ENCODE results near the gene SOWAHC.

The SOWAHC gene

GRCh38 chr2:109592905-109593304 lies 21.3 kb upstream of the SOWAHC start:
- TF ChIP-seq, protein P1, sequence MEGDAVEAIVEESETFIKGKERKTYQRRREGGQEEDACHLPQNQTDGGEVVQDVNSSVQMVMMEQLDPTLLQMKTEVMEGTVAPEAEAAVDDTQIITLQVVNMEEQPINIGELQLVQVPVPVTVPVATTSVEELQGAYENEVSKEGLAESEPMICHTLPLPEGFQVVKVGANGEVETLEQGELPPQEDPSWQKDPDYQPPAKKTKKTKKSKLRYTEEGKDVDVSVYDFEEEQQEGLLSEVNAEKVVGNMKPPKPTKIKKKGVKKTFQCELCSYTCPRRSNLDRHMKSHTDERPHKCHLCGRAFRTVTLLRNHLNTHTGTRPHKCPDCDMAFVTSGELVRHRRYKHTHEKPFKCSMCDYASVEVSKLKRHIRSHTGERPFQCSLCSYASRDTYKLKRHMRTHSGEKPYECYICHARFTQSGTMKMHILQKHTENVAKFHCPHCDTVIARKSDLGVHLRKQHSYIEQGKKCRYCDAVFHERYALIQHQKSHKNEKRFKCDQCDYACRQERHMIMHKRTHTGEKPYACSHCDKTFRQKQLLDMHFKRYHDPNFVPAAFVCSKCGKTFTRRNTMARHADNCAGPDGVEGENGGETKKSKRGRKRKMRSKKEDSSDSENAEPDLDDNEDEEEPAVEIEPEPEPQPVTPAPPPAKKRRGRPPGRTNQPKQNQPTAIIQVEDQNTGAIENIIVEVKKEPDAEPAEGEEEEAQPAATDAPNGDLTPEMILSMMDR (IDR thresholded peaks at IDR 0.05; ENCODE audit: low read depth, low read length, missing control alignments) = no peak
- in situ Hi-C loops (cut with HindIII; ENCODE audit: low sequenced_read_pairs) = no loop called here
- H3K4me3 ChIP-seq (ENCODE audit: low read depth, low read length) = no peak overlapping the region
- no peak for DNase-seq (ENCODE audit: low read depth)

DNA sequence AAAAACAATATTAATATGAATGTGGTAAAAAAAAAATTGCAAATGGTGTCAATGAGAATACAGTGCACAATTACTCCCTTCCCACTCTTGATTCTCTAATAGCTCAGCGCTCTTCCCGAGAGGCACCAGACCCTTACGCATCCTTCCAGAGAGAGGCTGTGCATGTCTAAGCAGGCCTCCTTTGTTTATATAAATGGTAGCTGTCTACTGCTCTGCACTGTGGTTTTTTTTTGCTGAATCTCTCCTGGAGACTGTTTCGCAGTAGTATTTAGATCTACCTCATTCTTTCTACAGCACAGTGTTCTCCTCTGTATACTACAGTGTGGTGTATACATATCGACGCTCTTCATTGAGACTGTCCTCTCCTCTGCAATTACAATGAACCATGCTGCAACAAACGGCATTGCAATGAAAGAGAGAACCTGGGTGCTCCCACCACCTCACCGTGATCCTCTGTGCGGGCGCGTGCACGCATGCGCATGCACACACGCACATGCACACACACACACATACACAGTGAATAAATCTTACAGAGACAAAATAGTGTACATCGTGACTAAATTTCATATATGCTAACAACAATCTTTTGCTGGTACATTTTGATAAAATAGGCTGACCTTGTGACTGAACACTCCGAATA lies 19.8 kb upstream of the SOWAHC start:
- no peak for DNase-seq (ENCODE audit: low read depth)
- TF ChIP-seq, protein P1 (IDR thresholded peaks at IDR 0.05; ENCODE audit: low read depth, low read length, missing control alignments) = no peak
- H3K4me3 ChIP-seq (ENCODE audit: low read depth, low read length) = no peak overlapping the region
- in situ Hi-C loops (cut with HindIII; ENCODE audit: low sequenced_read_pairs) = no loop called here

- DNase-seq (ENCODE audit: low read depth) = no peak
- H3K4me3 ChIP-seq (ENCODE audit: low read depth, low read length) = no peak overlapping the region
- in situ Hi-C loops (cut with HindIII; ENCODE audit: low sequenced_read_pairs) = no loop called here
- TF ChIP-seq, protein P1 (IDR thresholded peaks at IDR 0.05; ENCODE audit: low read depth, low read length, missing control alignments) = no peak
These were observed 18.5 kb upstream of the SOWAHC start for GRCh38 chr2:109595644-109596043.

DNA sequence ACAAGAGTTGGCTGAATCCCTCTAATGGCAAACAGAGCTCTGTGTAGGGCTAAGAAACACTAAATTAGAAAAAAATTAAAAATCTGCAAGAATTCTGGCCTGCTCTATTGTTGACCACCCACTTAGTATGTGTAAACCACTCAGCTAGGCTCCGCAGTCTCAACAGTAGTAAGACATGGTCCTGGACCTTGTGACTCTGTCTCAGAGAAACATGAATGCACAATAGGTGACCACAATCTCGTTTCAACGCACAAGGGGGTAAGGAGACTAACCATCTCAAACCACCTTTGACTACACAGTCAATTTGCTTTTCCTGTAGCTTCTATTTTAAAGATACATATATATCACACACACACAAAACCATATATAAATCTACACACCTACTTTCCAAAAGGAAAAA lies 16.9 kb upstream of the SOWAHC start:
- TF ChIP-seq, protein P1 (IDR thresholded peaks at IDR 0.05; ENCODE audit: low read depth, low read length, missing control alignments) = no peak
- H3K4me3 ChIP-seq (ENCODE audit: low read depth, low read length) = no peak overlapping the region
- no peak for DNase-seq (ENCODE audit: low read depth)
- in situ Hi-C loops (cut with HindIII; ENCODE audit: low sequenced_read_pairs) = no loop called here

- DNase-seq (ENCODE audit: low read depth) = no peak
- H3K4me3 ChIP-seq (ENCODE audit: low read depth, low read length) = no peak overlapping the region
- TF ChIP-seq, protein P1 (IDR thresholded peaks at IDR 0.05; ENCODE audit: low read depth, low read length, missing control alignments) = no peak
- in situ Hi-C loops (cut with HindIII; ENCODE audit: low sequenced_read_pairs) = no loop called here
These were observed 12.4 kb upstream of the SOWAHC start for GRCh38 chr2:109601783-109602182.

DNA sequence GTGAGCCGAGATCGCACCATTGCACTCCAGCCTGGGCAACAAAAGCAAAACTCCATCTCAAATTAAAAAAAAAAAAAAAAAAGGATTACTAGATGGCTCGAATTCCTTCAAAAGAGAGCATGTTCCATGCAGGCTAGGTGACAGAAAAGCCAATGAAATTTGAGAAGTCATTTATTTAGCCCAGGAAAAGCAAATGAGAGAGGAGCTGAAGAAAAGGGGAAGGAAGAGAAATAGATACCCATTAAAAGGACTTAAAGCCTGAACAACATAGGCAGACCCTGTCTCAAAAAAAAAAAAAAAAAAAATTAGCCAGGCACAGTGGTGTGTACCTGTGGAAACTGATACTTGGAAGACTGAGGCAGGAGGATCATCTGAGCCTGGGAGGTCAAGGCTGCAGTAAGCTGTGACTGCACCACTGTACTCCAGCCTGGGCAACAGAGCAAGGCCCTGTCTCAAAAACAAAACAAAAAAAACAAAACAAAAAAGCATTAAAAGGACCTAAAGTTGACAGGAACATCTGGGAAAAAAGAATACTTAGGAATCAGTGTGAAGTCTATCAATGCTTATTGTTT lies 11.5 kb upstream of the SOWAHC start:
- in situ Hi-C loops (cut with HindIII; ENCODE audit: low sequenced_read_pairs) = no loop called here
- no peak overlapping the region for H3K4me3 ChIP-seq (ENCODE audit: low read depth, low read length)
- DNase-seq (ENCODE audit: low read depth) = no peak
- TF ChIP-seq, protein P1 (IDR thresholded peaks at IDR 0.05; ENCODE audit: low read depth, low read length, missing control alignments) = no peak

Measured in astrocyte of the cerebellum (primary cell).